HFF-Myc (cell line): ENCODE results near the gene DERA.

Experiments used
- DNase-seq: peaks from one replicate; pipeline ENCODE4 v3.0.0-alpha.2; 2011; ENCODE audit warnings: low read depth; ENCODE audit errors: extremely low read depth
- H3K4me3 ChIP-seq: replicated peaks from 2 replicates; pipeline ENCODE4 v1.5.1; 2011; ENCODE audit warnings: low read depth, mild to moderate bottlenecking, control low read depth, low read length
- TF ChIP-seq, protein P1 (sequence below): IDR thresholded peaks from 2 replicates; pipeline ENCODE4 v1.5.1; 2012; ENCODE audit warnings: mild to moderate bottlenecking, low read depth, low read length, control low read depth; ENCODE audit errors: missing control alignments

The DERA gene

DNA sequence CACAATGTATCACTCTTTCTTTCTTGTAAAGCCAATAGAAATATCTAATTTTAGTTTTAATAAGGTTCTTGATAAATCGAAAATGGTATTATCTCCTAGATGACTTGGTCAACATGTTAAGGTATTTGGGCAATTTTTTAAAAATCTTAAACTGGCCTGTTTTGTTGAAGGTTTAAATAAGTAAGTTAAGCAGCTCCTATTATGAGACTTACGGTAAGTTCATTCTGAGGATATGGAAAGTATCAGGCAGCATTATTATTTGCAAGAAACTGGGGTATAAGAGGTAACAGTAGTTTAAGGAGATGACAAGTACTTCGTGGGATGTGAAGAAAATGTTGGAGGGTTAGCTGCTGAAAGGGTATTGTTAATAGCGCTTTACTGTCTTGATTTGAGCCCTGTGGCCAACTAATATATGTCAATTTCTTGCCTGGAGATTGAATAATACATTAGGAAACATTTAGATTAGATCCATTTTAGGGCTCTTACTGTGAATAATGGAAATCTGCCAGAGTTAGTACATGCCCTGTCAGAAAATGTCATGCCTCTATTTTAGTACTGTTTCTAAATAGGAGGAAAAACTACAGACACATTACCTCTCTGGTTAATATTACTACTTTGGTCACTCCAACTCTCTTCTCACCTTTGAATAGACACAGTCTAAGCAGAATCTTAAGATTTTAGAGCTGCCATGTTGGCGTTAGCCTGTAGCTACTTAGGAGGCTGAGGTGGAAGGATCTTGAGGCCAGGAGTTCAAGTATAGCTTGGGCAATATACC lies 23.9 kb upstream of the DERA start:
- DNase-seq: no peak
- TF ChIP-seq, protein P1, sequence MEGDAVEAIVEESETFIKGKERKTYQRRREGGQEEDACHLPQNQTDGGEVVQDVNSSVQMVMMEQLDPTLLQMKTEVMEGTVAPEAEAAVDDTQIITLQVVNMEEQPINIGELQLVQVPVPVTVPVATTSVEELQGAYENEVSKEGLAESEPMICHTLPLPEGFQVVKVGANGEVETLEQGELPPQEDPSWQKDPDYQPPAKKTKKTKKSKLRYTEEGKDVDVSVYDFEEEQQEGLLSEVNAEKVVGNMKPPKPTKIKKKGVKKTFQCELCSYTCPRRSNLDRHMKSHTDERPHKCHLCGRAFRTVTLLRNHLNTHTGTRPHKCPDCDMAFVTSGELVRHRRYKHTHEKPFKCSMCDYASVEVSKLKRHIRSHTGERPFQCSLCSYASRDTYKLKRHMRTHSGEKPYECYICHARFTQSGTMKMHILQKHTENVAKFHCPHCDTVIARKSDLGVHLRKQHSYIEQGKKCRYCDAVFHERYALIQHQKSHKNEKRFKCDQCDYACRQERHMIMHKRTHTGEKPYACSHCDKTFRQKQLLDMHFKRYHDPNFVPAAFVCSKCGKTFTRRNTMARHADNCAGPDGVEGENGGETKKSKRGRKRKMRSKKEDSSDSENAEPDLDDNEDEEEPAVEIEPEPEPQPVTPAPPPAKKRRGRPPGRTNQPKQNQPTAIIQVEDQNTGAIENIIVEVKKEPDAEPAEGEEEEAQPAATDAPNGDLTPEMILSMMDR: no peak
- H3K4me3 ChIP-seq: no peak overlapping the region

- no peak for DNase-seq
- TF ChIP-seq, protein P1: no peak
Measured at GRCh38 chr12:15892645-15893259, 18.4 kb upstream of the DERA start.

GRCh38 chr12:15893260-15893659 lies 17.9 kb upstream of the DERA start:
- no peak overlapping the region for H3K4me3 ChIP-seq
- TF ChIP-seq, protein P1: no peak
- no peak for DNase-seq

More at GRCh38 chr12:15892645-15893259, 18.4 kb upstream of the DERA start:
- H3K4me3 ChIP-seq: no peak overlapping the region

DNA sequence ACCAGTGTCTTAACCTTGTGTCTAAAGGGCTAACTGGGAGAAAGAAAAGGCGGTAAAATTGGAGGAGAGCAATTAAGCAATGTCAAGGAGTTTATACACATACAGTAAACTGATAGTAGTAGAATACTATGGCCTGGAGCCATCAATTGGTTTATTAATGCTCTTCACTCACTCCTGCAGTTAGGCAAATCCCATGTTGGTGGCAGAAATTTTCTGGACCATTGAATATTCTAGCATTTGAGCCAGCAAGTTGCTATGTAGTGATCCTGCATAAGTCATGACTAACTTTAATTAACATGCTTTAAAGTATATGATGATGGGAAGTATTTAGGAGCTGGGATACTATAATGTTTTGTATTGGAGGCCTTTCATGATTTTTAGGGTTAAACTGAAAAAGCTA lies 14.3 kb upstream of the DERA start:
- no peak for DNase-seq
- H3K4me3 ChIP-seq: no peak overlapping the region
- TF ChIP-seq, protein P1: no peak

DNA sequence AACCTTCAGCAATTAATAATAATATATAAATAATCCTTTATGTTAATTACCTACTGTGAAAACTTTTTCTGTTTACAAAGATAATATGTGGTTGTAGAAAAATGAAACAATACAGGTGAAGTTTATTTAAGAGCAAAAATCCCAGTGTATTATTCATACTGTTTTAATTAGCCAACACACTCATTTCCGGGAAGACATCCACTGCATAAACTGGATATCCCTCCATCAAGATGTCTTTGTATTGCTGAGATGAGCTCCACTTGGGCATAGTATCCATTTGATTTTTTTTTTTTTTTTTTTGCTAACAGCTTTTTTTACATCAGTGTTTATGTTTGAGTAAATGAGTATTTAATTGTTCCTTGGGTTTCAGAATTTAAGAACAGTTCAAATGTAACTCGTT lies 13.7 kb upstream of the DERA start:
- no peak overlapping the region for H3K4me3 ChIP-seq
- TF ChIP-seq, protein P1: no peak

GRCh38 chr12:15899282-15899870 lies 11.8 kb upstream of the DERA start:
- TF ChIP-seq, protein P1: peak; percentile 47
- no peak overlapping the region for H3K4me3 ChIP-seq
- no peak for DNase-seq

More for the DNA sequence above, 13.7 kb upstream of the DERA start:
- no peak for DNase-seq
